ENCODE data around the gene DAPK3. TPM values are rescaled to one million over a fixed set of nuclear protein-coding genes. Genes with fewer than 3 reads are reported as not detected.

The DAPK3 gene
- 158 and 304 TPM in 2 replicates for total RNA-seq

DNA sequence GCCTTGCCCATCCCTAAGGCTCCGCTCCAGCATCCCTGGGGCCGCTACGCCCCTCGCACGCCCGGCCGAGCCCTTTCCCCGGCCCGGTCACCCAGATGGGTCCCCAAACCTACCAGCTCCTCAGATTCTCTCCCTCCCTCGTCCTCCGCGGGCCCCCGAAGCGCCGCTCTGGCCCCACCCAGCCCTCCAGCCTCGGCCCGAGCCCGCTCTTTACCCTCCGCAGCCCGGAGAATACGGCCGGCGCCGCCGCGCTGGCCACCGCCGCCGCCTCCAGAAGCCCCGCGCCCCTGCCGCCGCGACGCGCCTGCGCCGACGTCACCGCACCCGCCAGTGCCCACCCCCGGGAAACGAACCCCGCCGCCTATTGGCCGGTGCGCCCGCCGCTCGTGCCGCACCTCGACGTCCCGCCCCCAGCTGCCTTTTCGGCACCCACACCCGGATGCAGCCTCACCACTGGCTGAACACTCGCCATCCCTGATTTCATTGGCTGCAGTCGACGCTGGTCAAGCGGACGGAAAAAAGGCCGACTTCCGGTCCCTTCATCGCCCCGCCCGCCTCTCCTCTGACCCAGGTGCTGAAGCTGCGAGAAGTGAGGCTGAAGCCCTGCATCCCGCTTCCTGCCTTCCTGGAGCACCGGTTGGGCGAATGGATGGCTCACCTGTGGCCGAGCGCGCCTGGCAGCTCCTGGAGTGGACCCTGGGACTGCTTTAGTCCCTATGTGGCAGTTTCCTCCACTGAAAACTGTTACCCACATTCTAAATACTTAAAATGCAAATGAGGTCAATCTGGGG, at the start of gene DAPK3:
Gene DAPK3, minus strand, starts transcription at position 292 of the 791 bp plus-strand sequence. CDS start 1,364 bp downstream, outside the sequence.

DNA sequence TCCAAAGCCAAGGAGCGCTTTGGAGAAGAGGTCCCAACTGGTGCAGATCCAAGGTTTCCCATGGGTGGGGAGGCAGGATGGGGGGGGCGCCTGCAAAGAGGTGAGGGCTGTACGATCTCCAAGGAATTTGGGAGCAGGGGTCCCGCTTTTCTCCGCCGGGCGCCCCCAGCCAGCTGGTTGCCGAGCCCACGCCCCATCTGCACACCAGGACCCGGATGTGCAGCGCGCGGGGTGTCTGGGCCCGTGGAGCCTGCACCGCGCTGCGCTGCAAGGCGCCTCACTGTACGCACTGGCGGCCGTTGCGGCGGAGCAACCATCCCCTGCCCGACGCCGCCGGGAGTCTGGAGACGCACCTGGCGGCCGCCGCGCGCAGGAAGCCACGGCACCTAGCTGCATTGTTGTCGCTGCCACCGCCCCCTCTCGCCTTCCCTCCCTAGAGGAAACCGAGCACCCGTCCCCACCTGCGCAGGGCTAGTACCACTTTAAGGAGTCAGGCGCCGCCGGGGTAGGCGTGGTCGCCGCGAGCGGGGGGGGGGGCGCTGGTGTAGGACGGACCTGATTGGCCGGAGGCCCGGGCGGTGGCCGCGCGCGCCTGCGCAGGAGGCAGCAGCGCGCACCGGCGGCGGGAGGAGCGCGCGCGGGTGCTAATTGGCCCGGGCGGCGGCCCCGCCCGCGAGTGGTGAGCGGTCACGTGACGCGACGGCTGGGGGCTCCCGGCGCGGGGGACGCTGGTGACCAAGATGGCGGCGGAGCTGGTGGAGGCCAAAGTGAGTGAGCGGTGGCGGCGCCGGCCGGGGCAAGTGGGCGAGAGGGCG, 36.3 kb upstream of the DAPK3 start, which contains the start of gene PIAS4:
Gene PIAS4, plus strand, starts transcription at position 716 of the 815 bp plus-strand sequence. Its CDS starts 25 bp downstream, at position 741.

DNA sequence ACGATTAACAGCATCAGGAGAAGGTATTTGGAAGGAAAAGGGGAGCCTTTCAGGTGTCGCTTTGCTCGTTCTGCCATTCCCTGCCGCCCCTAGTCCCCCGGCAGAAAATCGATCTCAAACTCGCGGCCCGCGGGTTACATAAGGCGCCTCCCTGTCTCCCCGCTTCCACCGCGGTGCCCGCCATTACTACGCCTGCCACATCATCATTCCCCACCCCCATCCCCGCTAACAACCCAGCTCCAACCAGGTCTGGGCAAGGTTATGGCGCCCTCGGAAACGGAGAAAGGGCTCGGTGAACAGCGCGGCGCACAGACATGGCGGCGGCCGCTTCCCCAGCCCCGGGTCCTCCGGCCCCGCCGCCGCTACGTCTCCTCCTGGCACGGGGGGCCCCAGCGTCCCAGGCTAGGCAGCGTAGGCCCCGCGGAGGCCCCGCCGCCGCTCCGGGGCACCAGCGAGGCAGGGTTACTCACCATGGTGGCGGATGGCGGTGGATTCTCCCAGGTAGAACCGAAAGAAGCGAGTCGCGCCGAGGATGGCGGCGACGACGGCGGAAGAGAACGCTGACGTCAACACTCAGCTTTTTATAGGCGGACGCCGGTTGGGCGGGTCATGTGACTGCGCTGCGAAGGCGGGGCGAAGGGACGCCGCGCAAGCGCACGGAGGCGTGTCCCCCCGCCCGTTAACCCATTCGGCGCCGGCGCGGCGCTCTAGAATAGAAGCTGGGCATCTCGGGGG, 14.2 kb upstream of the DAPK3 start, which contains the start of gene EEF2:
Gene EEF2, minus strand, starts transcription at position 556 of the 735 bp plus-strand sequence. Its CDS starts 83 bp downstream, at position 473.

DNA sequence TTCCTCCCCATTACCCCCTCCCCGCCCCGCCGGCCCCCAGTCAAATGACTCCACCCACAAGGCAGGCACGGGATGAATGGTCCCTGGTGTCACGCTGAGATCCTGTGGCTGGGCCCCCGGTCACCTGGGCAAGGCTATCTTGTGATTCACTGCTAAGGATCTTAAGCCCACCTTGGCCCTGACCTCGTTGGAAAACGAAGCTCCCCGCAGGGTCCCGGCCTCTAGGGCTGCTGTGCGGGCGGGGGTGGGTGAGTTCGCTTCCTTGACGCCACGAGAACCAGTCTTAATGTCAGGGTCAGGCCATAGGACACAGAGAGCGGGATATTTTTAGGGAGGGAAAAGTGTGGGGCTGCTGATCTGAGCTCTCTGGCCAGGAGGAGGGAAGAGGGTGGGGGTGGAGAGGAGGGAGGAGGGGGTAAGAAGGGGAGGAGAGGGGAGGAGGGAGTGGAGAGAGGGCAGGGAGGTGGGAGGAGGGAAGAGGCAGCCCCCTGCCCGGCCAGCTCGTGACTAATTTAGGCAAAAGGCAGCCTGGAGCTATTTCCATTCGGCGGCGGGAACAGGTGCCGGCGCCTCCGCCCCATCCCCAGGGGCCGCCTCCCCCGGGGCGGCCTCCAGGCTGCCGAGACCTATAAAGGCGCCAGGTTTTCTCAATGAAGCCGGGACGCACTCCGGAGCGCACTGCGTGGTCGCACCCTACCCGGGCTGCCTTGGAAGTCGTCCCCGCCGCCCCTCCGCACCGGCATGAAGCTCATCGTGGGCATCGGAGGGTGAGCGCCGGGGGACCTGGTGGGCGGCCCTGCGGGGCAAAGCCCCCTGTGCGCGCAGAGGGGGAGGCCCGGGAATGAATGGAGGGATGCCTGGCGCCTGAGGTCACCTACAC, 37.7 kb downstream of the DAPK3 start, which contains the start of gene NMRK2:
Gene NMRK2, plus strand, starts transcription at position 139 of the 880 bp plus-strand sequence. Its CDS starts 603 bp downstream, at position 742.

Other genes starting within 250 kb of the DAPK3 start
- gene APBA3, start 209.4 kb downstream of the DAPK3 start, total RNA-seq, result 17.8 and 25.0 TPM in 2 replicates
- 36.8 and 68.5 TPM in 2 replicates for gene MRPL54, start 208.4 kb downstream of the DAPK3 start, total RNA-seq
- not detected in 2 replicates for gene RAX2, start 198.9 kb downstream of the DAPK3 start, total RNA-seq
- gene MATK, start 184.7 kb downstream of the DAPK3 start, total RNA-seq, result 0.50 TPM in 1 of 2 replicates, not detected in the other
- gene ZFR2, start 102.1 kb downstream of the DAPK3 start, total RNA-seq, result not detected in 2 replicates
- not detected in 2 replicates for gene ATCAY, start 90.4 kb downstream of the DAPK3 start, total RNA-seq
- not detected in 2 replicates for gene NMRK2, start 38.0 kb downstream of the DAPK3 start, total RNA-seq
- 2,070 and 2,682 TPM in 2 replicates for gene EEF2, start 14.4 kb upstream of the DAPK3 start, total RNA-seq
- 26.7 and 26.9 TPM in 2 replicates for gene PIAS4, start 36.6 kb upstream of the DAPK3 start, total RNA-seq
- 8.4 and 18.3 TPM in 2 replicates for gene ZBTB7A, start 95.8 kb upstream of the DAPK3 start, total RNA-seq
- gene MAP2K2, start 153.0 kb upstream of the DAPK3 start, total RNA-seq, result 135 and 175 TPM in 2 replicates
- not detected in 2 replicates for gene CREB3L3, start 182.5 kb upstream of the DAPK3 start, total RNA-seq
- 8.7 and 13.6 TPM in 2 replicates for gene SIRT6, start 211.5 kb upstream of the DAPK3 start, total RNA-seq
- gene ANKRD24, start 211.6 kb upstream of the DAPK3 start, total RNA-seq, result 0.32 and 0.88 TPM in 2 replicates